GM12865 (cell line): Measurements from ENCODE around the gene KCNQ5.
A peak's percentile ranks its signal among the peaks of the same experiment; 100 is the strongest.

Experiments
- DNase-seq: peaks from one replicate; pipeline ENCODE4 v3.0.0; 2010; ENCODE audit warnings: low read depth
- H3K4me3 ChIP-seq: 2 replicates; pipeline ENCODE4 v1.5.1; 2011; ENCODE audit warnings: mild to moderate bottlenecking, low read depth, low read length, control low read depth
- TF ChIP-seq, protein P1 (sequence below): IDR thresholded peaks from 2 replicates; pipeline ENCODE4 v1.5.1; 2011; ENCODE audit warnings: low read length, control low read depth, low read depth, inconsistent platforms; ENCODE audit not compliant: insufficient read depth; ENCODE audit errors: missing control alignments

Gene KCNQ5

GRCh38 chr6:73107016-73107415 lies 485.2 kb downstream of the KCNQ5 start:
- no peak overlapping the region for H3K4me3 ChIP-seq
- TF ChIP-seq, protein P1, sequence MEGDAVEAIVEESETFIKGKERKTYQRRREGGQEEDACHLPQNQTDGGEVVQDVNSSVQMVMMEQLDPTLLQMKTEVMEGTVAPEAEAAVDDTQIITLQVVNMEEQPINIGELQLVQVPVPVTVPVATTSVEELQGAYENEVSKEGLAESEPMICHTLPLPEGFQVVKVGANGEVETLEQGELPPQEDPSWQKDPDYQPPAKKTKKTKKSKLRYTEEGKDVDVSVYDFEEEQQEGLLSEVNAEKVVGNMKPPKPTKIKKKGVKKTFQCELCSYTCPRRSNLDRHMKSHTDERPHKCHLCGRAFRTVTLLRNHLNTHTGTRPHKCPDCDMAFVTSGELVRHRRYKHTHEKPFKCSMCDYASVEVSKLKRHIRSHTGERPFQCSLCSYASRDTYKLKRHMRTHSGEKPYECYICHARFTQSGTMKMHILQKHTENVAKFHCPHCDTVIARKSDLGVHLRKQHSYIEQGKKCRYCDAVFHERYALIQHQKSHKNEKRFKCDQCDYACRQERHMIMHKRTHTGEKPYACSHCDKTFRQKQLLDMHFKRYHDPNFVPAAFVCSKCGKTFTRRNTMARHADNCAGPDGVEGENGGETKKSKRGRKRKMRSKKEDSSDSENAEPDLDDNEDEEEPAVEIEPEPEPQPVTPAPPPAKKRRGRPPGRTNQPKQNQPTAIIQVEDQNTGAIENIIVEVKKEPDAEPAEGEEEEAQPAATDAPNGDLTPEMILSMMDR, result no peak
- DNase-seq, result no peak

- TF ChIP-seq, protein P1, result no peak
- DNase-seq, result no peak
- no peak overlapping the region for H3K4me3 ChIP-seq
These were observed 487.1 kb downstream of the KCNQ5 start for GRCh38 chr6:73108949-73109348.

- no peak overlapping the region for H3K4me3 ChIP-seq
- DNase-seq, result no peak
- TF ChIP-seq, protein P1, result no peak
These were observed 487.8 kb downstream of the KCNQ5 start for GRCh38 chr6:73109659-73110058.

DNA sequence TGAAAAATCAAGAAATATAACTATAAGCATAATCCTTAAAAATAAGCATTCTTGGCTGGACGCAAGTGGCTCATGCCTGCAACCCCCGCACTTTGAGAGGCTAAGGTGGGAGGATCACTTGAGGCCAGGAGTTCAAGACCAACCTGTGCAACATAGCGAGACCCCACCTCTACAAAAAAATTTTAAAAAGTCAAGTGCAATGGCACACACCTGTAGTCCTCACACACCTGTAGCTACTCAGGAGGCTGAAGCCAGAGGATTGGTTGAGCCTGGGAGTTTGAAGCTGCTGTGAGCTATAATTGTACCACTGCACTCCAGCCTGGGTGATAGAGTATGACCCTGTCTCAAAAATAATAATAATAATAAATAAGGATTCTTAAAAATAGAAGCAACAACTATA lies 494.5 kb downstream of the KCNQ5 start:
- TF ChIP-seq, protein P1, result no peak
- DNase-seq, result no peak
- no peak overlapping the region for H3K4me3 ChIP-seq

DNA sequence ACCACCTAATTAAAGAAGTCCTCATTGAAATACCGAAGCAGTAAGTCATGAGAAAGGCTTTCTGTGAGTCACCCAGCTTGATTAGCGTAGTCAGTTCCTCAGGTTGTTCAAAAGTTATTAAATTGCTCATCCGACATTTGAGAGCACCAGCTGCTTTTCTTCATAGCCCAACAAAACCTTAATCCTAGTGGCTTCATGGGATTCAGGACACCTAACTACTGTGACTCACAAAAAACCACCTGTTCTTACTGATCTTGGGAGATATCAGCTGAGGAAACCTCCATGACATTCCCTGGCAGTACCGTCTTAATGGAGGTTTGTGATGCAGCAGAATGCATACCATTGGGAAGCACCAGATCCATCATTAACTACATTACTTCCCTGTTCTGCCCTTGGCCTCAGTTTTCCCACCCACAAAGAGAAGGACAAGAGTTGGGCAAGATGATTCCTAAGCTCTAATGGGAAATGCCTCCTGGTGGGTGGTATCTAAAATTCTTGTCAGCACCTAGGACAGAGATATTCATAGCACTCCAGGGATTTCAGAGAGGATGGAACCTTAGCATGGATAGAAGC lies 499.6 kb downstream of the KCNQ5 start:
- TF ChIP-seq, protein P1, result no peak
- no peak overlapping the region for H3K4me3 ChIP-seq
- no peak for DNase-seq

- DNase-seq, result peak; percentile 46
- no peak overlapping the region for H3K4me3 ChIP-seq
- TF ChIP-seq, protein P1, result no peak
These were observed 501.9 kb downstream of the KCNQ5 start for GRCh38 chr6:73123632-73124329.
